Gastrocnemius medialis (tissue), 4 donors: Measurements from ENCODE around the gene SEMA3C.

Experiments used
- POLR2A ChIP-seq, 2 donors: fragments of 450-650 bp; IDR thresholded peaks; one replicate each; pipeline ENCODE4 v1.6.1; 2017; ENCODE audit warnings: antibody characterized with exemption in 2 of 2, mild to moderate bottlenecking in 2 of 2, moderate library complexity in 2 of 2
- TF ChIP-seq, protein P1 (sequence below), 5 experiments: fragments of 450-650 bp in 3 of 5; fragments of 200-600 bp in 2 of 5; sonication (generic) in 2 of 5; IDR thresholded peaks in 4 of 5; conservative IDR thresholded peaks in 1 of 5; 1 replicate in 4 of 5; 2 replicates in 1 of 5; pipeline ENCODE4 v1.5.1; 2016 to 2019; ENCODE audit warnings: antibody characterized with exemption in 5 of 5, mild to moderate bottlenecking in 3 of 5, moderate library complexity in 3 of 5

DNA sequence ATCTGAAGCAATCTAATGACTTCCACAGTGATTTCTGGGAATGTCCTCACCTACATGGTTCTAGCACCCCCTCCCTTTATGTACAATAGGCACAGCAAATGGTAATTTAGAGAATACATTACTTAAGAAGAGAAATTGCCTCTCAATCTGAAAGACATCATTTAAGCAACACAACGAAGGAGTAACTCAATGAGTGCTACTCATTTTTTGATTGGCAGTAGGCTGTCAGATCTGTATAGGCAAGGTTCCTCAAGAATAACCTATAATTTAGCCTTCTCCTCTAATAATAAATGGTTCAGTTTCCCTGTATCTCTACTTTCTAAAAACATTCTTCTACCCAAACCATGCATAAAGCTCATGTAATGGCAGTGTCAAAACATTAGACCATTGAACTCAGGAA lies 30.6 kb upstream of the SEMA3C start:
- TF ChIP-seq, protein P1, sequence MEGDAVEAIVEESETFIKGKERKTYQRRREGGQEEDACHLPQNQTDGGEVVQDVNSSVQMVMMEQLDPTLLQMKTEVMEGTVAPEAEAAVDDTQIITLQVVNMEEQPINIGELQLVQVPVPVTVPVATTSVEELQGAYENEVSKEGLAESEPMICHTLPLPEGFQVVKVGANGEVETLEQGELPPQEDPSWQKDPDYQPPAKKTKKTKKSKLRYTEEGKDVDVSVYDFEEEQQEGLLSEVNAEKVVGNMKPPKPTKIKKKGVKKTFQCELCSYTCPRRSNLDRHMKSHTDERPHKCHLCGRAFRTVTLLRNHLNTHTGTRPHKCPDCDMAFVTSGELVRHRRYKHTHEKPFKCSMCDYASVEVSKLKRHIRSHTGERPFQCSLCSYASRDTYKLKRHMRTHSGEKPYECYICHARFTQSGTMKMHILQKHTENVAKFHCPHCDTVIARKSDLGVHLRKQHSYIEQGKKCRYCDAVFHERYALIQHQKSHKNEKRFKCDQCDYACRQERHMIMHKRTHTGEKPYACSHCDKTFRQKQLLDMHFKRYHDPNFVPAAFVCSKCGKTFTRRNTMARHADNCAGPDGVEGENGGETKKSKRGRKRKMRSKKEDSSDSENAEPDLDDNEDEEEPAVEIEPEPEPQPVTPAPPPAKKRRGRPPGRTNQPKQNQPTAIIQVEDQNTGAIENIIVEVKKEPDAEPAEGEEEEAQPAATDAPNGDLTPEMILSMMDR (IDR thresholded peaks at IDR 0.05 in 4 of 5, conservative IDR thresholded peaks at IDR 0.05 in 1 of 5), result no peak
- TF ChIP-seq POLR2A (IDR thresholded peaks at IDR 0.05), result no peak
